Epithelial cell of proximal tubule (primary cell): ENCODE data around the gene CDH23. TPM values are rescaled to one million over a fixed set of nuclear protein-coding genes. Genes with fewer than 3 reads are reported as not detected.

ENCODE experiments used
- DNase-seq: peaks from one replicate; pipeline ENCODE4 v3.0.0-alpha.2; 2011; ENCODE audit warnings: low read depth
- H3K4me3 ChIP-seq: 2 replicates; pipeline ENCODE4 v1.5.1; 2011; ENCODE audit warnings: low read depth, mild to moderate bottlenecking, low read length
- CTCF ChIP-seq: conservative IDR thresholded peaks from 2 replicates; pipeline ENCODE4 v1.5.1; 2012; ENCODE audit warnings: low read depth, mild to moderate bottlenecking, low read length
- total RNA-seq: library from RNA; depleted of rRNA; stranded (reverse); fragments of >200 nt; gene quantifications from 2 replicates; pipeline ENCODE4 v1.2.3, GENCODE V29; 2015

Gene CDH23
- total RNA-seq, 1 donor from 2014 or later = under 0.01 TPM

GRCh38 chr10:71827852-71828251 lies 431.1 kb downstream of the CDH23 start:
- no peak for TF ChIP-seq CTCF
- H3K4me3 ChIP-seq = no peak overlapping the region
- no peak for DNase-seq

- TF ChIP-seq CTCF = no peak
- no peak for DNase-seq
- no peak overlapping the region for H3K4me3 ChIP-seq
These were observed 432.0 kb downstream of the CDH23 start for GRCh38 chr10:71828702-71829101.

- H3K4me3 ChIP-seq = no peak overlapping the region
- no peak for DNase-seq
- TF ChIP-seq CTCF = no peak
These were observed 432.5 kb downstream of the CDH23 start for GRCh38 chr10:71829171-71829570.

GRCh38 chr10:71829896-71830295 lies 433.2 kb downstream of the CDH23 start:
- DNase-seq = no peak
- no peak overlapping the region for H3K4me3 ChIP-seq
- TF ChIP-seq CTCF = no peak

GRCh38 chr10:71830726-71831125 lies 434.0 kb downstream of the CDH23 start:
- TF ChIP-seq CTCF = no peak
- DNase-seq = no peak
- no peak overlapping the region for H3K4me3 ChIP-seq

GRCh38 chr10:71831646-71832552 lies 435.2 kb downstream of the CDH23 start:
- peak; percentile 36 for TF ChIP-seq CTCF
- no peak for DNase-seq
- no peak overlapping the region for H3K4me3 ChIP-seq

GRCh38 chr10:71832967-71833366 lies 436.2 kb downstream of the CDH23 start:
- H3K4me3 ChIP-seq = no peak overlapping the region
- TF ChIP-seq CTCF = no peak
- no peak for DNase-seq
